HL-60/S4 (cell line): Measurements from ENCODE around the gene SLC9A3.

ENCODE experiments used
- in situ Hi-C: fragments of 300-500 bp; cut with MboI; formaldehyde crosslinking; loops from 2 replicates; pipeline ENCODE4 v1.14.3; 2022; ENCODE audit warnings: low sequenced_read_pairs

Gene SLC9A3

GRCh38 chr5:434443-435146 is 89.7 kb downstream of the SLC9A3 start:
- in situ Hi-C loops = loop anchor here (10.0 kb wide), 1 partner anchor 120 kb away; no protein-coding TSS in a partner anchor

- in situ Hi-C loops = loop anchor here (10.0 kb wide), 1 partner anchor 119 kb away; no protein-coding TSS in a partner anchor
Measured at GRCh38 chr5:433836-434235, 90.4 kb downstream of the SLC9A3 start.

GRCh38 chr5:432928-433791 is 91.1 kb downstream of the SLC9A3 start:
- in situ Hi-C loops = loop anchor here (10.0 kb wide), 1 partner anchor 118 kb away; no protein-coding TSS in a partner anchor

GRCh38 chr5:432201-432927 is 91.9 kb downstream of the SLC9A3 start:
- in situ Hi-C loops = loop anchor here (10.0 kb wide), 1 partner anchor 118 kb away; no protein-coding TSS in a partner anchor

GRCh38 chr5:431711-432050 is 92.6 kb downstream of the SLC9A3 start:
- in situ Hi-C loops = loop anchor here (10.0 kb wide), 1 partner anchor 117 kb away; no protein-coding TSS in a partner anchor

- in situ Hi-C loops = loop anchor here (10.0 kb wide), 1 partner anchor 116 kb away; no protein-coding TSS in a partner anchor
Measured at GRCh38 chr5:431001-431710, 93.1 kb downstream of the SLC9A3 start.

- in situ Hi-C loops = loop anchor here (10.0 kb wide), 1 partner anchor 116 kb away; no protein-coding TSS in a partner anchor
Measured at GRCh38 chr5:430214-430925, 93.9 kb downstream of the SLC9A3 start.

- in situ Hi-C loops = loop anchor here (10.0 kb wide), 1 partner anchor 115 kb away; no protein-coding TSS in a partner anchor
Measured at GRCh38 chr5:429453-430188, 94.6 kb downstream of the SLC9A3 start.

GRCh38 chr5:428754-429452 is 95.3 kb downstream of the SLC9A3 start:
- in situ Hi-C loops = no loop called here

- in situ Hi-C loops = no loop called here
Measured at GRCh38 chr5:428219-428618, 96.0 kb downstream of the SLC9A3 start.

- in situ Hi-C loops = no loop called here
Measured at GRCh38 chr5:427415-428087, 96.7 kb downstream of the SLC9A3 start.

GRCh38 chr5:426392-426976 is 97.8 kb downstream of the SLC9A3 start:
- in situ Hi-C loops = no loop called here

GRCh38 chr5:425714-426113 is 98.5 kb downstream of the SLC9A3 start:
- in situ Hi-C loops = no loop called here

GRCh38 chr5:424301-425110 is 99.7 kb downstream of the SLC9A3 start:
- in situ Hi-C loops = no loop called here

GRCh38 chr5:423626-424261 is 100.5 kb downstream of the SLC9A3 start:
- in situ Hi-C loops = no loop called here

- in situ Hi-C loops = no loop called here
Measured at GRCh38 chr5:423233-423565, 101.0 kb downstream of the SLC9A3 start.
